Adrenal gland (tissue), 5 donors: ENCODE measurements around the gene PRLR.

ENCODE experiments used
- CTCF ChIP-seq, 6 experiments: fragments of 450-650 bp in 4 of 6; fragments of 200-600 bp in 2 of 6; sonication (generic) in 1 of 6; IDR thresholded peaks; 1 replicate in 5 of 6; 2 replicates in 1 of 6; pipeline versions ENCODE4 v1.5.1 to v1.8.0; 2016 to 2021; ENCODE audit warnings: antibody characterized with exemption in 6 of 6, mild to moderate bottlenecking in 2 of 6, moderate library complexity in 1 of 6
- POLR2A ChIP-seq, 2 donors: fragments of 450-650 bp; IDR thresholded peaks; one replicate each; pipeline ENCODE4 v1.6.1; 2017; ENCODE audit warnings: antibody characterized with exemption in 2 of 2, mild to moderate bottlenecking in 2 of 2, moderate library complexity in 1 of 2
- donor health status: DM: no; HTN: no; CAD: no.

- TF ChIP-seq CTCF (IDR thresholded peaks at IDR 0.05) (no peak), POLR2A (IDR thresholded peaks at IDR 0.05) (no peak)
Measured at GRCh38 chr5:35194635-35195471, 35.4 kb downstream of the PRLR start.
